ENCODE results near the gene NFATC2IP.
"Not testable (repeated sequence)": the region's sequence is repeated elsewhere in the genome, so short reads cannot be mapped to it uniquely, and the experiment has no call there.

NFATC2IP gene

DNA sequence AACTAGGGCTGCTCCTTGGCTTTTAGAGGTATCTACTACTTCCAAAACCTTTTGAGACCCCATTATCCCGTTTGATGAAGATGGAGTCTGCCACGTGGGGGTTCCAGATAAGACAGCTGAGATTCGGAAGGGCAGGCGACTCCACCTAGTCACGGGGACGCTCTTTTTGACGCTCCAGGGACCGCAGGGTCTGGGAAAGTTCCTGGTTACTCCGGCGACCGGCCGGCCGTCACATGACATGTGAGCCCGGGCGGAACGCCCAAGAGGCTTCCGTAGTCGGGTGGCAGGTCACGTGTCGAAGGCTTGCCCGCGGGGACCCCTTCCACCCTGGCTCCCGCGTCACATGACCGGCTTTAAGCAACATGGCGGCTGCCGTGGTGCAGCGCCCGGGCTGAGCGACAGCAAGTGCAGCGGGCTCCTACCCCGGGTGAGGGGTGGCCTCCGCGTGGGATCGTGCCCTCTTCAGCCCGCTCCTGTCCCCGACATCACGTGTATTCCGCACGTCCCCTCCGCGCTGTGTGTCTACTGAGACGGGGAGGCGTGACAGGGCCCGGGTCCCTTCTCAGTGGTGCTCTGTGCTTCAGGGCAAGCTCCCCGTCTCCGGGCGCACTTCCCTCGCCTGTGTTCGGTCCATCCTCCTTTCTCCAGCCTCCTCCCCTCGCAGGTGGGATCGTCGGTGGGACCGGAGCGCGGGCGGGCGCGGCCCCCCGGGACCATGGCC lies 23.9 kb downstream of the NFATC2IP start, which contains the start of gene SPNS1:
Gene SPNS1 (plus strand): TSS at position 342 of the 721 bp plus-strand sequence. CDS start 374 bp downstream, at position 716.
- peaks cover 5% of the 10 kb centered on the region for H3K36me3 Mint-ChIP-seq
- H3K4me3 Mint-ChIP-seq = peak within 1 kb of the TSS; percentile 94
- H3K4me1 Mint-ChIP-seq (ENCODE audit: low read depth) = peaks cover 31% of the 10 kb centered on the region
- H3K9me3 Mint-ChIP-seq (ENCODE audit: low read depth) = no peaks in the 10 kb centered on the region
- peak within 1 kb of the TSS; percentile 96 for H3K27ac Mint-ChIP-seq
- no peaks in the 10 kb centered on the region for H3K27me3 Mint-ChIP-seq

DNA sequence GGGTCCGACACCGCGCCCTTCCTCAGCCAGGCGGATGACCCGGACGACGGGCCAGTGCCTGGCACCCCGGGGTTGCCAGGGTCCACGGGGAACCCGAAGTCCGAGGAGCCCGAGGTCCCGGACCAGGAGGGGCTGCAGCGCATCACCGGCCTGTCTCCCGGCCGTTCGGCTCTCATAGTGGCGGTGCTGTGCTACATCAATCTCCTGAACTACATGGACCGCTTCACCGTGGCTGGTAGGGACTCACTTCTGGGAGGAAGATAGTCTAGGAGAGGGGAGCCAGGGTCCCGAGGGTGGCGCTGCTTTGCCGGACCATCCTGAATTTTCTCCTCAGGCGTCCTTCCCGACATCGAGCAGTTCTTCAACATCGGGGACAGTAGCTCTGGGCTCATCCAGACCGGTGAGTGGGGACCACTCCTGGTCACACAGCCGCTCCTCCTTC lies 24.4 kb downstream of the NFATC2IP start:
- no peaks in the 10 kb centered on the region for H3K27me3 Mint-ChIP-seq
- peak overlapping the region; percentile 88 for H3K27ac Mint-ChIP-seq
- no peaks in the 10 kb centered on the region for H3K9me3 Mint-ChIP-seq (ENCODE audit: low read depth)
- H3K4me1 Mint-ChIP-seq (ENCODE audit: low read depth) = peaks cover 31% of the 10 kb centered on the region
- H3K36me3 Mint-ChIP-seq = peaks cover 5% of the 10 kb centered on the region
- peak overlapping the region; percentile 94 for H3K4me3 Mint-ChIP-seq

DNA sequence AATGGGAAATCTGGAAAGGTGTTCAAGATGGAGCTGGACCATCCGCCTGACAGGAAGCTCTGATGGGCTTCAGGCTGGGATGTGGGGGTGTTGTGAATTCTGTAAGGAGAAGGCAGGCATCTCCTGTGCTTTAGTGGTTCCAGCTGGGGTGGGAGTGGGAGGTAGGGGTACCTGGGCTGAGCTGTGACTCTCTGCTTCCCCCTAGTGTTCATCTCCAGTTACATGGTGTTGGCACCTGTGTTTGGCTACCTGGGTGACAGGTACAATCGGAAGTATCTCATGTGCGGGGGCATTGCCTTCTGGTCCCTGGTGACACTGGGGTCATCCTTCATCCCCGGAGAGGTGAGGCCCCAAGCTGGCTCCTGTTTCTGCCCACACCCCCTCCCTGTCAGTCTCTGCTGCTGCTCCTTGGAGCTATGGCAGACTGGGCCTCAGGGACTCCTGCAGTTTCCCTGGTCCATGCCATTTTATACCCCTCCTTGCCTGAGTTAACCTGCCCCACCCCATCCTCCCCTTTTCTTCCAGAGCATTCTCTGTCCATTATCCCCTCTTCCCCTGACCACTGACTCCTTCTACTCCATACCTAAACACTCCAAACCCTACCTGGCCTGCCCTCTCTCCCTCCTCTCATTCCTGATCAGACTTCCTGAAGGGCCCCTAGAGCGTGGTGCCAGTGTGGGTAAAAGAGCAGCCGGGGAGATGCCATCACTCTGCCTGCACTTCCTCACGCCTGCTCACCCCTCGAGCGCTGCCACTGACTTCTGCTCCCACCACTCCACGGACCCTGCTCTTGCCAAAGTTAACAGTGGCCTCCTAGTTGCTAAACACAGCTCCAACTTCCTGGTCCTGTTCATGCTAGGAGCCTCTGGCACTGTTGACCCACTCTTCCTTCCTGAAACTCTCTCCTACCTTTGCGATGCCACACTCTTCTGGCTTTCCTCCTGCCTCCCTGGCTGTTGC lies 27.2 kb downstream of the NFATC2IP start:
- Mint-ChIP-seq H3K4me1 (ENCODE audit: low read depth) (peaks cover 31% of the 10 kb centered on the region), H3K9me3 (ENCODE audit: low read depth) (no peaks in the 10 kb centered on the region), H3K36me3 (peaks cover 11% of the 10 kb centered on the region), H3K4me3 (peak overlapping the region; percentile 17), H3K27ac (no peak overlapping the region), H3K27me3 (no peaks in the 10 kb centered on the region)

DNA sequence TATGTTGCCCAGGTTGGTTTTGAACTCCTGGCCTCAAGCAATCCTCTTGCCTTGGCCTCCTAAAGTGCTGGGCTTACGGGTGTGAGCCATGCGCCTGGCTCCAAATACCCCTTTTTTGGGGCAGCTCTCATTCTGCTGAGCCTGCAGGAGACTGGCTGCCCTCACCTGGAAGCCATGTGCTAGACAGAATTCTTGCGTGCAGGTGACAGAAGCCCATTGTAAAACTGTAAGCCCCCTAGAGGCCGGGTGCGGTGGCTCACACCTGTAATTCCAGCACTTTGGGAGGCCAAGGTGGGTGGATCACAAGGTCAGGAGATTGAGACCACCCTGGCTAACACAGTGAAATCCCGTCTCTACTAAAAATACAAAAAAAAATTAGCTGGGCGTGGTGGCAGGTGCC lies 29.6 kb downstream of the NFATC2IP start:
- Mint-ChIP-seq H3K4me1 (ENCODE audit: low read depth) (peaks cover 42% of the 10 kb centered on the region), H3K36me3 (peaks cover 19% of the 10 kb centered on the region)
- not testable (repeated sequence) for H3K27ac Mint-ChIP-seq; H3K4me3 Mint-ChIP-seq; H3K9me3 Mint-ChIP-seq (ENCODE audit: low read depth); H3K27me3 Mint-ChIP-seq

DNA sequence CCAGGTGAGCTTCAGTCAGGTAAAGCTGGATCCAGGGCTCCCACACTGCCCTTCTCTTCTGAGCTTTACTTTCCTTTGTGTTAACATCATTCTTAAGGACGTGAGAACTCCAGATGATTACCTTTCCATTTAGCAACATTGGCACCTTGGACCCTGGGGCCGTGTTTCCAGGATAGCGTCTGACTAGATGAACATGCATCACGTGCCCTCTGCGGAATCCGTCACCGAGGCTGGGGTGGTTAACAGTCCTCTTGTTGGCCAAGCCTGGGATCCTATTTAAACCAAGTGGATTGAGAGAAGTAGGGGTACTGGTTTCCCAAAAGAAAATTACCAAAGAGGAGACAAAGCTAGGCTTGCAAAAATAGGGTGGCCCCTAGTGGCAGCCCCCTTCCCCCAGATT lies 30.2 kb downstream of the NFATC2IP start:
- peaks cover 19% of the 10 kb centered on the region for H3K36me3 Mint-ChIP-seq
- H3K27ac Mint-ChIP-seq = no peak overlapping the region
- H3K9me3 Mint-ChIP-seq (ENCODE audit: low read depth) = no peaks in the 10 kb centered on the region
- no peaks in the 10 kb centered on the region for H3K27me3 Mint-ChIP-seq
- no peak overlapping the region for H3K4me3 Mint-ChIP-seq
- peaks cover 36% of the 10 kb centered on the region for H3K4me1 Mint-ChIP-seq (ENCODE audit: low read depth)

DNA sequence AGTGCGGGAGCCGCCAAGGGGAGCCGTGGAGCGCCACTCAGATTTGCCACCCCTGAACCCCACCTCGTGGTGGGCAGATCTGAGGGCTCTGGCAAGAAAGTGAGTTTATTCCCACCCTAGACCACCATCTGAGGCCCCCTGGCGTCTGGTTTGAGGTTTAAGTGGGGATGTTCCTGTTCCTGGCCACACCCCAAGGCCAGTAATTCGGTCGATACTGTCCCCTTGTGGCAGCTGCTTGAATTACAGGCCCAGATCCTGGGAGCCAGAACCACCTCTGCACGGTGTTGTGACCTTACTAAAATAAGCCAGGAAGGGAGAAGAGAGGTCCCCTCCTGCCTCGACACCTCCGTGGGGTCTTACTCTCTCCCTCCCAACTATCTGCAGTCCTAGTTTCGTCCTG lies 30.8 kb downstream of the NFATC2IP start:
- Mint-ChIP-seq H3K36me3 (peaks cover 19% of the 10 kb centered on the region), H3K9me3 (ENCODE audit: low read depth) (no peaks in the 10 kb centered on the region), H3K27ac (no peak overlapping the region), H3K4me3 (no peak overlapping the region), H3K27me3 (no peaks in the 10 kb centered on the region), H3K4me1 (ENCODE audit: low read depth) (peaks cover 31% of the 10 kb centered on the region)

DNA sequence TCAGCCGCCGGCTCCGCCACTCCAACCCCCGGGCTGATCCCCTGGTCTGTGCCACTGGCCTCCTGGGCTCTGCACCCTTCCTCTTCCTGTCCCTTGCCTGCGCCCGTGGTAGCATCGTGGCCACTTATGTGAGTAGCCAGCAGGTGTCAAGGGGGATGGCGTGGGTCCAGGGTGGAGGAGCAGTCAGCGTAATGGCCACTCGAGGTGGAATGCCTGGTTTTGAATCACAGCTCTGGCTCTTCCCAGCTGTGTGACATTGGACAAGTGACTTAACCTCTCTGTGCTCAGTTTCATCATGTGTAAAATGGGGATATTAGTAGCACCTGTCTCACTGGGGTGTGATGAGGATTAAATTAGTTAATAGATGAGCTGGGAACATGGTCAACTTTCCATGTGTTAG lies 31.7 kb downstream of the NFATC2IP start:
- Mint-ChIP-seq H3K27me3 (no peaks in the 10 kb centered on the region), H3K4me3 (peak overlapping the region; percentile 7), H3K36me3 (peaks cover 22% of the 10 kb centered on the region), H3K27ac (no peak overlapping the region), H3K4me1 (ENCODE audit: low read depth) (peaks cover 29% of the 10 kb centered on the region), H3K9me3 (ENCODE audit: low read depth) (no peaks in the 10 kb centered on the region)

GRCh38 chr16:28982949-28983348 lies 32.2 kb downstream of the NFATC2IP start:
- H3K4me1 Mint-ChIP-seq (ENCODE audit: low read depth) = peaks cover 29% of the 10 kb centered on the region
- peak overlapping the region; percentile 84 for H3K4me3 Mint-ChIP-seq
- peak overlapping the region; percentile 89 for H3K27ac Mint-ChIP-seq
- no peaks in the 10 kb centered on the region for H3K27me3 Mint-ChIP-seq
- peaks cover 25% of the 10 kb centered on the region for H3K36me3 Mint-ChIP-seq
- H3K9me3 Mint-ChIP-seq (ENCODE audit: low read depth) = no peaks in the 10 kb centered on the region

DNA sequence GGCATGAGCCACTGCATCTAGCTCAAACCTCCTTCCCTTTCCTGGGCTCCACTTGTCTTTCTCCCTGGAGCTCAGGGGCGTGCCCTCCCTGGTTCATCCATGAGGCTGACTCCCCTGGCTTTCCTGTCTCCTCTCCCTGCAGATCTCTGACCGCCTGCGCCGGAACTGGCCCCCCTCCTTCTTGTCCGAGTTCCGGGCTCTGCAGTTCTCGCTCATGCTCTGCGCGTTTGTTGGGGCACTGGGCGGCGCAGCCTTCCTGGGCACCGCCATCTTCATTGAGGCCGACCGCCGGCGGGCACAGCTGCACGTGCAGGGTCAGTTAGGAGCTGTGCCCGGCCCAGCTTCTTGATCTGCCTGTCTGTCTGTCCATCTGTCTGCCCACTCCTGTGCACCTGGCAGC lies 32.9 kb downstream of the NFATC2IP start:
- Mint-ChIP-seq H3K9me3 (ENCODE audit: low read depth) (no peaks in the 10 kb centered on the region), H3K4me1 (ENCODE audit: low read depth) (peaks cover 26% of the 10 kb centered on the region), H3K4me3 (peak overlapping the region; percentile 84), H3K27me3 (no peaks in the 10 kb centered on the region), H3K27ac (peak overlapping the region; percentile 89), H3K36me3 (peaks cover 25% of the 10 kb centered on the region)

GRCh38 chr16:28984091-28984490 lies 33.4 kb downstream of the NFATC2IP start:
- Mint-ChIP-seq H3K4me1 (ENCODE audit: low read depth) (peaks cover 30% of the 10 kb centered on the region), H3K27me3 (no peaks in the 10 kb centered on the region), H3K9me3 (ENCODE audit: low read depth) (no peaks in the 10 kb centered on the region), H3K36me3 (peaks cover 25% of the 10 kb centered on the region), H3K27ac (peak overlapping the region; percentile 89), H3K4me3 (peak overlapping the region; percentile 84)

- H3K4me3 Mint-ChIP-seq = peak within 1 kb of the TSS; percentile 89
- H3K9me3 Mint-ChIP-seq (ENCODE audit: low read depth) = no peaks in the 10 kb centered on the region
- H3K36me3 Mint-ChIP-seq = peaks cover 25% of the 10 kb centered on the region
- H3K27me3 Mint-ChIP-seq = no peaks in the 10 kb centered on the region
- H3K27ac Mint-ChIP-seq = peak within 1 kb of the TSS; percentile 98
- peaks cover 36% of the 10 kb centered on the region for H3K4me1 Mint-ChIP-seq (ENCODE audit: low read depth)
These were observed 33.9 kb downstream of the NFATC2IP start, which contains the start of gene LAT for GRCh38 chr16:28984619-28985135. TSS of gene LAT (plus strand) at chr16:28985052. CDS start at chr16:28985418, 366 bp downstream.

DNA sequence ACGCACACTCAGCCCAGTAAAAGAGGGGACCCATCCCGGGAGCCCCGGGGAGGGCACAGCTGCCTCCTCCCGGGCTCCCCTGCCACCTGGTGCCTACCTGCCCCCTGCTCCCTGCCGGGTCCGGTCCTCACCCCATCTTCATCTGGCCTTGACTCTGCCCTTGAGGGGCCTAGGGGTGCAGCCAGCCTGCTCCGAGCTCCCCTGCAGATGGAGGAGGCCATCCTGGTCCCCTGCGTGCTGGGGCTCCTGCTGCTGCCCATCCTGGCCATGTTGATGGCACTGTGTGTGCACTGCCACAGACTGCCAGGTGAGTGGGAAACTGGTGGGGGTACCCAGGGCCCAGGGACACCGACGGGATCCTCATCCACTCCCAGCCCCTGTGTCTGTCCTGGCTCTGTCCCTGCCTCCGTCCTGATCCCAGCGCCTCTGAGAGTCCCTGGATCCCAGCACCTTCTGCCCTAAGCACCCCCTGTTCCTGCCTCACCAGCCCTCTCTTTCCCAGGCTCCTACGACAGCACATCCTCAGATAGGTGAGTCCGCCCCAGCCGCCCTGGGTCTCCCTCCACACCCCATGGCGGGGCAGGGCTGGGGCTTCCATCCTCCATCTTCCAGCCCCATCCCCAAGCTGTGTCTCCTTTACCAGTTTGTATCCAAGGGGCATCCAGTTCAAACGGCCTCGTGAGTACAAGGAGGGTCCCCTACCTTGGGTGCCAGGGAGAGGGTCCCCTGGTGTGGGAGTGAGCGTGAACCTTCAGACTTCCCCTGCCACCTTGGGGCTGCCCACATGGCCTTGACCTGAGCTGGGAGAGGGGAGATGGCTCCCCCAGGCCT lies 34.7 kb downstream of the NFATC2IP start:
- H3K4me3 Mint-ChIP-seq = peak overlapping the region; percentile 89
- H3K4me1 Mint-ChIP-seq (ENCODE audit: low read depth) = peaks cover 42% of the 10 kb centered on the region
- H3K27ac Mint-ChIP-seq = peak overlapping the region; percentile 98
- no peaks in the 10 kb centered on the region for H3K27me3 Mint-ChIP-seq
- H3K36me3 Mint-ChIP-seq = peaks cover 30% of the 10 kb centered on the region
- H3K9me3 Mint-ChIP-seq (ENCODE audit: low read depth) = no peaks in the 10 kb centered on the region

DNA sequence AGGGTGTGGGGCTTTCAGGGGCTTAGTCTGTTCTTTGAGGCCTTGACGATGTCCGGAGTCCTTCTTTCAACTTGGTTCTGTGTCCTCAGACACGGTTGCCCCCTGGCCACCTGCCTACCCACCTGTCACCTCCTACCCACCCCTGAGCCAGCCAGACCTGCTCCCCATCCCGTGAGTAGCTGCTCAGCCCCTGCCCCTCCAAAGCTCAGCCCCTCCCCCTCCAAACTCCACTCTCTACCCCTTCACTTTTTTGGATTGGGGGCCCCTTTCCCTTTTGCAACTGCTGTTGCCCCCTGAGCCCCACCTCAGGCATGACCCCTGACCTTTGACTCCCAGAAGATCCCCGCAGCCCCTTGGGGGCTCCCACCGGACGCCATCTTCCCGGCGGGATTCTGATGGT lies 35.3 kb downstream of the NFATC2IP start:
- H3K27ac Mint-ChIP-seq = peak overlapping the region; percentile 98
- H3K36me3 Mint-ChIP-seq = peaks cover 33% of the 10 kb centered on the region
- no peaks in the 10 kb centered on the region for H3K27me3 Mint-ChIP-seq
- peak overlapping the region; percentile 89 for H3K4me3 Mint-ChIP-seq
- H3K9me3 Mint-ChIP-seq (ENCODE audit: low read depth) = no peaks in the 10 kb centered on the region
- H3K4me1 Mint-ChIP-seq (ENCODE audit: low read depth) = peaks cover 48% of the 10 kb centered on the region

GRCh38 chr16:28986492-28986891 lies 35.8 kb downstream of the NFATC2IP start:
- H3K9me3 Mint-ChIP-seq (ENCODE audit: low read depth) = no peaks in the 10 kb centered on the region

More at GRCh38 chr16:28986492-28986891, 35.8 kb downstream of the NFATC2IP start:
- no peaks in the 10 kb centered on the region for H3K27me3 Mint-ChIP-seq
- peak overlapping the region; percentile 98 for H3K27ac Mint-ChIP-seq
- peaks cover 33% of the 10 kb centered on the region for H3K36me3 Mint-ChIP-seq
- peaks cover 52% of the 10 kb centered on the region for H3K4me1 Mint-ChIP-seq (ENCODE audit: low read depth)
- peak overlapping the region; percentile 89 for H3K4me3 Mint-ChIP-seq
